ENCODE measurements around the gene NRDE2. TPM values are rescaled to one million over a fixed set of nuclear protein-coding genes. Genes with fewer than 3 reads are reported as not detected.

Gene NRDE2
- polyA plus RNA-seq, 1 donor from 2014 or later, result 9.5 TPM

- H3K27ac ChIP-seq (ENCODE audit: low read length), result no peak overlapping the region
- no peak overlapping the region for H3K4me2 ChIP-seq (ENCODE audit: low read length)
- no peaks in the 10 kb centered on the region for H3K27me3 ChIP-seq (ENCODE audit: insufficient read depth, low read depth, low read length)
- no peak overlapping the region for H3K4me3 ChIP-seq (ENCODE audit: low read length)
- TF ChIP-seq SMC3 (conservative IDR thresholded peaks at IDR 0.05; ENCODE audit: poor library complexity) (no peak), POLR2AphosphoS5 (IDR thresholded peaks at IDR 0.05) (no peak)
- no peak overlapping the region for H2AFZ ChIP-seq (ENCODE audit: low read depth, low read length)
- no peak overlapping the region for H3K9ac ChIP-seq (ENCODE audit: low read length)
- no peaks in the 10 kb centered on the region for H3F3A ChIP-seq (ENCODE audit: insufficient read depth, low read length, poor library complexity, severe bottlenecking)
- H3K79me2 ChIP-seq (replicated peaks; ENCODE audit: insufficient read depth, low read length), result no peaks in the 10 kb centered on the region
- H4K20me1 ChIP-seq (ENCODE audit: insufficient read depth), result no peaks in the 10 kb centered on the region
- no peaks in the 10 kb centered on the region for H3K9me2 ChIP-seq (ENCODE audit: insufficient read depth, low read length)
- H3K9me3 ChIP-seq (ENCODE audit: low read length), result no peaks in the 10 kb centered on the region
- H3K36me3 ChIP-seq (ENCODE audit: insufficient read depth, low read length), result no peaks in the 10 kb centered on the region
Observed at GRCh38 chr14:90362558-90362896, 30.8 kb upstream of the NRDE2 start.

- Histone ChIP-seq H3K4me3 (ENCODE audit: low read length) (no peak overlapping the region), H3K36me3 (ENCODE audit: insufficient read depth, low read length) (no peaks in the 10 kb centered on the region), H3F3A (ENCODE audit: insufficient read depth, low read length, poor library complexity, severe bottlenecking) (no peaks in the 10 kb centered on the region), H3K79me2 (replicated peaks; ENCODE audit: insufficient read depth, low read length) (no peaks in the 10 kb centered on the region), H3K9ac (ENCODE audit: low read length) (no peak overlapping the region), H3K9me3 (ENCODE audit: low read length) (no peaks in the 10 kb centered on the region), H3K27me3 (ENCODE audit: insufficient read depth, low read depth, low read length) (no peaks in the 10 kb centered on the region), H3K27ac (ENCODE audit: low read length) (no peak overlapping the region), H3K4me2 (ENCODE audit: low read length) (no peak overlapping the region), H4K20me1 (ENCODE audit: insufficient read depth) (no peaks in the 10 kb centered on the region), H3K9me2 (ENCODE audit: insufficient read depth, low read length) (no peaks in the 10 kb centered on the region), H2AFZ (ENCODE audit: low read depth, low read length) (no peak overlapping the region)
- TF ChIP-seq RAD21 (conservative IDR thresholded peaks at IDR 0.05), result no peak
- TF ChIP-seq EZH2 (IDR thresholded peaks at IDR 0.05; ENCODE audit: borderline replicate concordance, insufficient read depth, low read length, poor library complexity, severe bottlenecking), result no peak
- TF ChIP-seq REST (IDR thresholded peaks at IDR 0.05; ENCODE audit: borderline replicate concordance), result no peak
- no peak for TF ChIP-seq EP300 (conservative IDR thresholded peaks at IDR 0.05; ENCODE audit: poor library complexity, severe bottlenecking)
Observed at GRCh38 chr14:90361865-90362557, 30.3 kb upstream of the NRDE2 start.

DNA sequence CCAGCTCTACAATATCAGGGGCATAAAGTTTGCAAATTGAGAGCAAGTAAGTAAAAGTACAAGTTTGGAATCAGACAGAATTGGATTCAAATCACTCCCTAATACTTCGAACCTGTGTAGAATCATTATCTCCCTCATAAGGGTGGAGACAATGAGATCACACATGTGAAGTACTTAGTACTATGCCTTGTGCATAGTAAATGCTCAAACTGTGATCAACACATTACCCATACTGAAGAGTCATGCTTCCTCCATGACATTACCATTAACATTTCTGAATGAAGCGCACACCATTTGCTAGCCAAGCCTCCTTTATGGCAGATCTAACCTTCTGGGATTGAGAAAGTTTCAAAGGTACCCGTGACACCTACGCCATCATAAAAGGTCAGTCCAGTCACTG lies 26.6 kb upstream of the NRDE2 start:
- Histone ChIP-seq H3K27ac (ENCODE audit: low read length) (no peak overlapping the region), H3K9ac (ENCODE audit: low read length) (no peak overlapping the region), H3K36me3 (ENCODE audit: insufficient read depth, low read length) (no peaks in the 10 kb centered on the region), H3K4me2 (ENCODE audit: low read length) (no peak overlapping the region), H3K9me3 (ENCODE audit: low read length) (no peaks in the 10 kb centered on the region), H3K27me3 (ENCODE audit: insufficient read depth, low read depth, low read length) (no peaks in the 10 kb centered on the region), H3K79me2 (replicated peaks; ENCODE audit: insufficient read depth, low read length) (no peaks in the 10 kb centered on the region), H2AFZ (ENCODE audit: low read depth, low read length) (no peak overlapping the region), H3K9me2 (ENCODE audit: insufficient read depth, low read length) (no peaks in the 10 kb centered on the region), H4K20me1 (ENCODE audit: insufficient read depth) (no peaks in the 10 kb centered on the region), H3F3A (ENCODE audit: insufficient read depth, low read length, poor library complexity, severe bottlenecking) (no peaks in the 10 kb centered on the region), H3K4me3 (ENCODE audit: low read length) (no peak overlapping the region)
- TF ChIP-seq MXI1 (conservative IDR thresholded peaks at IDR 0.05; ENCODE audit: poor library complexity, severe bottlenecking) (no peak), TAF1 (IDR thresholded peaks at IDR 0.05; ENCODE audit: low read depth) (no peak), SMC3 (conservative IDR thresholded peaks at IDR 0.05; ENCODE audit: poor library complexity) (no peak), RAD21 (conservative IDR thresholded peaks at IDR 0.05) (no peak), REST (IDR thresholded peaks at IDR 0.05; ENCODE audit: borderline replicate concordance) (no peak), EZH2 (IDR thresholded peaks at IDR 0.05; ENCODE audit: borderline replicate concordance, insufficient read depth, low read length, poor library complexity, severe bottlenecking) (no peak), EP300 (conservative IDR thresholded peaks at IDR 0.05; ENCODE audit: poor library complexity, severe bottlenecking) (no peak), POLR2AphosphoS5 (IDR thresholded peaks at IDR 0.05) (no peak), CTCF (IDR thresholded peaks at IDR 0.05; ENCODE audit: poor library complexity, severe bottlenecking) (no peak)

Data from neural cell (in vitro differentiated cells).